Posterior vena cava (tissue), 2 donors: ENCODE data around the gene GSTP1. TPM values are rescaled to one million over a fixed set of nuclear protein-coding genes. Genes with fewer than 3 reads are reported as not detected.

Experiments used
- total RNA-seq, 2 donors: library from RNA; stranded (reverse); fragmentation: NEBNext Ultra II Directional; extraction: Animal tissue kit (Norgen Biotek cat#: 25700); gene quantifications; one replicate each; pipeline ENCODE4 v1.2.1, GENCODE V29; 2021
- donor health status: DM: yes; HTN: yes; CAD: no.
- donor health status: DM: yes; HTN: yes; CAD: no.

Gene GSTP1
- total RNA-seq, 2 donors from 2014 or later, result 338 to 370 TPM

Other genes starting within 250 kb of the GSTP1 start
- gene POLD4, start 230.3 kb upstream of the GSTP1 start, total RNA-seq, result 10 to 100 TPM; 56.1 to 60.9 TPM
- 10 to 100 TPM; 10.0 to 15.2 TPM for gene CLCF1, start 210.2 kb upstream of the GSTP1 start, total RNA-seq
- 10 to 100 TPM; 10.3 to 11.4 TPM for gene RAD9A, start 191.8 kb upstream of the GSTP1 start, total RNA-seq
- 10 to 100 TPM; 62.1 to 70.6 TPM for gene PPP1CA, start 182.0 kb upstream of the GSTP1 start, total RNA-seq
- 1 to 10 TPM; 2.9 to 3.4 TPM for gene TBC1D10C, start 179.7 kb upstream of the GSTP1 start, total RNA-seq
- 1 to 10 TPM; 1.4 to 1.6 TPM for gene CARNS1, start 168.1 kb upstream of the GSTP1 start, total RNA-seq
- 10 to 100 TPM; 28.9 TPM for gene RPS6KB2, start 155.3 kb upstream of the GSTP1 start, total RNA-seq
- gene PTPRCAP, start 146.1 kb upstream of the GSTP1 start, total RNA-seq, result 1 to 10 TPM; 2.5 TPM
- gene CORO1B, start 140.3 kb upstream of the GSTP1 start, total RNA-seq, result 10 to 100 TPM; 62.6 to 79.7 TPM
- gene GPR152, start 131.1 kb upstream of the GSTP1 start, total RNA-seq, result not detected
- 1 to 10 TPM; 1.2 to 2.2 TPM for gene CABP4, start 128.5 kb upstream of the GSTP1 start, total RNA-seq
- gene TMEM134, start 114.6 kb upstream of the GSTP1 start, total RNA-seq, result 10 to 100 TPM; 31.0 to 35.9 TPM
- gene AIP, start 100.8 kb upstream of the GSTP1 start, total RNA-seq, result 10 to 100 TPM; 44.4 to 50.5 TPM
- 10 to 100 TPM; 31.5 to 42.7 TPM for gene PITPNM1, start 78.4 kb upstream of the GSTP1 start, total RNA-seq
- 10 to 100 TPM; 39.7 to 40.0 TPM for gene CDK2AP2, start 75.7 kb upstream of the GSTP1 start, total RNA-seq
- gene CABP2, start 60.4 kb upstream of the GSTP1 start, total RNA-seq, result not detected
- 100 to 1,000 TPM; 112 to 116 TPM for gene NDUFV1, start 23.1 kb downstream of the GSTP1 start, total RNA-seq
- 1 to 10 TPM; 4.6 to 5.7 TPM for gene NUDT8, start 46.1 kb downstream of the GSTP1 start, total RNA-seq
- not detected for gene TBX10, start 56.0 kb downstream of the GSTP1 start, total RNA-seq
- not detected for gene ACY3, start 66.9 kb downstream of the GSTP1 start, total RNA-seq
- not detected for gene ALDH3B2, start 90.8 kb downstream of the GSTP1 start, total RNA-seq